ENCODE data around the gene NOLC1.

DNA sequence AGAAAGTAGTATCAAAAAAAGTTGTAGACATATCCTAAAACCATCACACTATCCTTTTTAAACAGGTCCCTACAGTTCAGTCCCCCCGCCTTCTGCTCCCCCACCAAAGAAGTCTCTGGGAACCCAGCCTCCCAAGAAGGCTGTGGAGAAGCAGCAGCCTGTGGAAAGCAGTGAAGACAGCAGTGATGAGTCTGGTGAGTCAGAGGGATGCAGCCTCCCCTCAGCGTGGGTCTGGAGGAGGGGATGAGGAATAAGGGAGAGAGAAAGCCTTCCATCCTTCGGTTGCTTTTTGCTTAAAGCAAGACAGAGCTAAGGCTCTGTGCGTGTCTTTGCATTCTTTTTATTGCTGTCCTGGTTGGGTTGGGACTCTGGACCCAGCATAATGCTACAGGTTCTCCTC is 7.6 kb downstream of the NOLC1 start:
- TF ChIP-seq, protein P1, sequence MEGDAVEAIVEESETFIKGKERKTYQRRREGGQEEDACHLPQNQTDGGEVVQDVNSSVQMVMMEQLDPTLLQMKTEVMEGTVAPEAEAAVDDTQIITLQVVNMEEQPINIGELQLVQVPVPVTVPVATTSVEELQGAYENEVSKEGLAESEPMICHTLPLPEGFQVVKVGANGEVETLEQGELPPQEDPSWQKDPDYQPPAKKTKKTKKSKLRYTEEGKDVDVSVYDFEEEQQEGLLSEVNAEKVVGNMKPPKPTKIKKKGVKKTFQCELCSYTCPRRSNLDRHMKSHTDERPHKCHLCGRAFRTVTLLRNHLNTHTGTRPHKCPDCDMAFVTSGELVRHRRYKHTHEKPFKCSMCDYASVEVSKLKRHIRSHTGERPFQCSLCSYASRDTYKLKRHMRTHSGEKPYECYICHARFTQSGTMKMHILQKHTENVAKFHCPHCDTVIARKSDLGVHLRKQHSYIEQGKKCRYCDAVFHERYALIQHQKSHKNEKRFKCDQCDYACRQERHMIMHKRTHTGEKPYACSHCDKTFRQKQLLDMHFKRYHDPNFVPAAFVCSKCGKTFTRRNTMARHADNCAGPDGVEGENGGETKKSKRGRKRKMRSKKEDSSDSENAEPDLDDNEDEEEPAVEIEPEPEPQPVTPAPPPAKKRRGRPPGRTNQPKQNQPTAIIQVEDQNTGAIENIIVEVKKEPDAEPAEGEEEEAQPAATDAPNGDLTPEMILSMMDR (conservative IDR thresholded peaks at IDR 0.05; ENCODE audit: low read depth, low read length) = no peak
- TF ChIP-seq POLR2A (IDR thresholded peaks at IDR 0.05; ENCODE audit: low read depth, low read length) (no peak), RAD21 (IDR thresholded peaks at IDR 0.05; ENCODE audit: low read length) (no peak), RCOR1 (IDR thresholded peaks at IDR 0.05; ENCODE audit: insufficient replicate concordance, low read length) (no peak), CEBPB (IDR thresholded peaks at IDR 0.05; ENCODE audit: low read depth, low read length) (no peak), SMC3 (IDR thresholded peaks at IDR 0.05; ENCODE audit: low read depth, low read length) (no peak), FOS (IDR thresholded peaks at IDR 0.05; ENCODE audit: low read depth, low read length) (no peak), MAFK (IDR thresholded peaks at IDR 0.05; ENCODE audit: low read depth, low read length) (no peak), MAZ (IDR thresholded peaks at IDR 0.05; ENCODE audit: borderline replicate concordance, low read depth, low read length) (no peak)
- TF ChIP-seq, protein P2, sequence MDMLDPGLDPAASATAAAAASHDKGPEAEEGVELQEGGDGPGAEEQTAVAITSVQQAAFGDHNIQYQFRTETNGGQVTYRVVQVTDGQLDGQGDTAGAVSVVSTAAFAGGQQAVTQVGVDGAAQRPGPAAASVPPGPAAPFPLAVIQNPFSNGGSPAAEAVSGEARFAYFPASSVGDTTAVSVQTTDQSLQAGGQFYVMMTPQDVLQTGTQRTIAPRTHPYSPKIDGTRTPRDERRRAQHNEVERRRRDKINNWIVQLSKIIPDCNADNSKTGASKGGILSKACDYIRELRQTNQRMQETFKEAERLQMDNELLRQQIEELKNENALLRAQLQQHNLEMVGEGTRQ (IDR thresholded peaks at IDR 0.05; ENCODE audit: low read depth, low read length) = no peak
- TF ChIP-seq, protein P3, sequence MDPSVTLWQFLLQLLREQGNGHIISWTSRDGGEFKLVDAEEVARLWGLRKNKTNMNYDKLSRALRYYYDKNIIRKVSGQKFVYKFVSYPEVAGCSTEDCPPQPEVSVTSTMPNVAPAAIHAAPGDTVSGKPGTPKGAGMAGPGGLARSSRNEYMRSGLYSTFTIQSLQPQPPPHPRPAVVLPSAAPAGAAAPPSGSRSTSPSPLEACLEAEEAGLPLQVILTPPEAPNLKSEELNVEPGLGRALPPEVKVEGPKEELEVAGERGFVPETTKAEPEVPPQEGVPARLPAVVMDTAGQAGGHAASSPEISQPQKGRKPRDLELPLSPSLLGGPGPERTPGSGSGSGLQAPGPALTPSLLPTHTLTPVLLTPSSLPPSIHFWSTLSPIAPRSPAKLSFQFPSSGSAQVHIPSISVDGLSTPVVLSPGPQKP (IDR thresholded peaks at IDR 0.05; ENCODE audit: borderline replicate concordance, low read depth, low read length) = no peak

Data from IMR-90 (cell line).